ENCODE measurements around the gene HELZ. TPM values are rescaled to one million over a fixed set of nuclear protein-coding genes. Genes with fewer than 3 reads are reported as not detected.
A peak's percentile ranks its signal among the peaks of the same experiment; 100 is the strongest.
"Not testable (repeated sequence)": the region's sequence is repeated elsewhere in the genome, so short reads cannot be mapped to it uniquely, and the experiment has no call there.

HELZ gene
- total RNA-seq, 1 donor from 2014 or later = 86.6 TPM

DNA sequence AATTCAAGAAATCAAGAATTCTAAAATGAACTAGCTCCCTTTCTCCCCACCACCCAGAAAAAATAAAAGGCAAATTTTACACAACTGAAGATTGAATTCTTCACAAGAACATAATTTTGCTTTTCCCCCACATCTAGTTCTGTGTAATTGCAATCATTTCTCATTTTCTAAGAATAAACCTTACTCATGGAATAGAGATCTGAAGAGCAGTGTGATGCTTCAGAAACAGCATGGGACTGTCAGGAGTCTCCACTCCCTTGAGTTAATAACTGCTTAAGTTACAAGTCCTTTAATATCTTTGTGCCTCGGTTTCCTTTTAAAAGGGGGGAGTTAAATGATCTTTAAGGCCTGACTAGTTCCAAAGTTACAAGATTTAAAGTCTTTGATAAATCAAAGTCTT, 147.0 kb downstream of the HELZ start:
- TF ChIP-seq, protein P1, sequence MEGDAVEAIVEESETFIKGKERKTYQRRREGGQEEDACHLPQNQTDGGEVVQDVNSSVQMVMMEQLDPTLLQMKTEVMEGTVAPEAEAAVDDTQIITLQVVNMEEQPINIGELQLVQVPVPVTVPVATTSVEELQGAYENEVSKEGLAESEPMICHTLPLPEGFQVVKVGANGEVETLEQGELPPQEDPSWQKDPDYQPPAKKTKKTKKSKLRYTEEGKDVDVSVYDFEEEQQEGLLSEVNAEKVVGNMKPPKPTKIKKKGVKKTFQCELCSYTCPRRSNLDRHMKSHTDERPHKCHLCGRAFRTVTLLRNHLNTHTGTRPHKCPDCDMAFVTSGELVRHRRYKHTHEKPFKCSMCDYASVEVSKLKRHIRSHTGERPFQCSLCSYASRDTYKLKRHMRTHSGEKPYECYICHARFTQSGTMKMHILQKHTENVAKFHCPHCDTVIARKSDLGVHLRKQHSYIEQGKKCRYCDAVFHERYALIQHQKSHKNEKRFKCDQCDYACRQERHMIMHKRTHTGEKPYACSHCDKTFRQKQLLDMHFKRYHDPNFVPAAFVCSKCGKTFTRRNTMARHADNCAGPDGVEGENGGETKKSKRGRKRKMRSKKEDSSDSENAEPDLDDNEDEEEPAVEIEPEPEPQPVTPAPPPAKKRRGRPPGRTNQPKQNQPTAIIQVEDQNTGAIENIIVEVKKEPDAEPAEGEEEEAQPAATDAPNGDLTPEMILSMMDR (IDR thresholded peaks at IDR 0.05; ENCODE audit: unreplicated experiment) = no peak

DNA sequence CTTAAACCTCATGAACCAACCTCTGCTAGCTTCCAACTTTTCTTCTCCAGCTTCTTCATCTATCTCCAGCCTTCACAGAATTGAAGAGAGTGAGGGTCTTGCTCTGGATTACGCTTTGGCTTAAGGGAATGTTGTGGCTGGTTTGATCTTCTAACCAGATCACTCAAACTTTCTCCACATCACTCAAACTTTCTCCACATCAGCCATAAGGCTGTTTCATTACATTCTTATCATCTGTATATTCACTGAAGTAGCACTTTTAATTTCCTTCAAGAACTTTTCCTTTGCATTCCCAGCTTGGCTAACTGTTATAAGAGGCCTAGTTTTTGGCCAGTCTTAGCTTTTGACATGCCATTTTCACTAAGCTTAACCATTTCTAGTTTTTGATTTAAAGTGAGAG, 148.4 kb downstream of the HELZ start:
- TF ChIP-seq, protein P1 (IDR thresholded peaks at IDR 0.05; ENCODE audit: unreplicated experiment) = no peak
- peaks cover 6% of the 10 kb centered on the region for H3K4me1 Mint-ChIP-seq
- no peak overlapping the region for H3K27ac Mint-ChIP-seq

More for the DNA sequence above, 147.0 kb downstream of the HELZ start:
- Mint-ChIP-seq H3K9me3 (peaks cover 5% of the 10 kb centered on the region), H3K36me3 (peaks cover 26% of the 10 kb centered on the region), H3K4me1 (peaks cover 10% of the 10 kb centered on the region), H3K4me3 (no peak overlapping the region), H3K27me3 (ENCODE audit: low read depth) (no peaks in the 10 kb centered on the region), H3K27ac (no peak overlapping the region)
- no peak for DNase-seq (ENCODE audit: low spot score in 2 of 2, unreplicated experiment in 2 of 2)

DNA sequence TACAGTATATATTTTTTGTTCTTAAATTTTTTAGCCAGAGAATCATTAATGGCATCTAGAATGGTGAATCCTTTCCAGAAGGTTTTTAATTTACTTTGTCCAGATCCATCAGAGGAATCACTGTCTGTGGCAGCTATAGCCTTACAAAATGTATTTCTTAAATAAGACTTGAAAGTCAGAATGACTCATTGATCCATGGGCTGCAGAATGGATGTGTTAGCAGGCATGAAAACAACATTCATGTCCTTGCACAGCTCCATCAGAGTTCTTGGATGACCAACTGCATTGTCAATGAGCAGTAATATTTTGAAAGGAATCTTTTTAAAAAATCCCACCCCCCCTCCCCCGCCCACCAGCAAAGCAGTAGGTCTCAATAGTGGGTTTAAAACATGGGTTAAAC, 149.2 kb downstream of the HELZ start:
- Mint-ChIP-seq H3K9me3 (peaks cover 6% of the 10 kb centered on the region), H3K36me3 (peaks cover 26% of the 10 kb centered on the region), H3K4me1 (peaks cover 6% of the 10 kb centered on the region), H3K4me3 (no peak overlapping the region), H3K27me3 (ENCODE audit: low read depth) (no peaks in the 10 kb centered on the region), H3K27ac (no peak overlapping the region)
- no peak for DNase-seq (ENCODE audit: low spot score in 2 of 2, unreplicated experiment in 2 of 2)
- TF ChIP-seq, protein P1 (IDR thresholded peaks at IDR 0.05; ENCODE audit: unreplicated experiment) = no peak

More for the DNA sequence above, 148.4 kb downstream of the HELZ start:
- H3K36me3 Mint-ChIP-seq = peaks cover 26% of the 10 kb centered on the region
- H3K9me3 Mint-ChIP-seq = peaks cover 5% of the 10 kb centered on the region
- DNase-seq (ENCODE audit: low spot score in 2 of 2, unreplicated experiment in 2 of 2) = no peak
- H3K4me3 Mint-ChIP-seq = no peak overlapping the region
- no peaks in the 10 kb centered on the region for H3K27me3 Mint-ChIP-seq (ENCODE audit: low read depth)

DNA sequence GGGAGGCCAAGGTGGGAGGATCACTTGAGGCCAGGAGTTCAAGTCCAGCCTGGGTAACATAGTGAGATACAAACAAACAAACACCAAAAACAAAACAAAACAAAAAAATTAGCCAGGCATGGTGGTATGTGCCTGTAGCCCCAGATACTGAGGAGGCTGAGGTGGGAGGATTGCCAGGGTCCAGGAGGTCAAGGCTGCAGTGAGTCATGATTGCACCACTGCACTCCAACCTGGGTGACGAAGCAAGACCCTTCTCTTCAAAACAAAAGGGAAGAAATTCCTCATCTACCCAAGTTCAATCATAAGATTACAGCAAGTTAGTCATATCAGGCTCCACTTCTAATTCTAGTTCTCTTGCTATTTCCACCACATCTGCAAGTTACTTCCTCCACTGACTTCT, 149.7 kb downstream of the HELZ start:
- H3K9me3 Mint-ChIP-seq = peaks cover 11% of the 10 kb centered on the region
- not testable (repeated sequence) for H3K27me3 Mint-ChIP-seq (ENCODE audit: low read depth); H3K4me1 Mint-ChIP-seq; DNase-seq (ENCODE audit: low spot score in 2 of 2, unreplicated experiment in 2 of 2); H3K27ac Mint-ChIP-seq; H3K4me3 Mint-ChIP-seq
- peaks cover 28% of the 10 kb centered on the region for H3K36me3 Mint-ChIP-seq

DNA sequence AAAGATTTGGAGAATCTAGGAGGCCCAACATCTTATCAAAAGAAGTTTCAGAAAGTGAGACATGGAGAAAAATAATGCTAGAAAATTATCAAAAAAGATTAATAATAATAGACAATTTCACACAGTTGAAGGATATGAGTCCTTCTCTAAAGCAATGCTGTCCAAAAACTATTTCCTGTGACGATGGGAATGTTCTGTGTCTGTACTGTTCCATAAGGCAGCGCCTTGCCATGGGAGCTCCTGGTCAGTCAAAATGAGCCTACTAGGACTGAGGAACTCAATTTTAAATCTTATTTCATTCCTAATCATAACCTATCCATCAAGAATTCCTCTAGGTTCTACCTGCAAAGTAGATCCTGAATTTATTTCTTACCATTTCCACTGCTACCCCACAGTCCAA, 151.6 kb downstream of the HELZ start:
- H3K27ac Mint-ChIP-seq = peak overlapping the region; percentile 59

DNA sequence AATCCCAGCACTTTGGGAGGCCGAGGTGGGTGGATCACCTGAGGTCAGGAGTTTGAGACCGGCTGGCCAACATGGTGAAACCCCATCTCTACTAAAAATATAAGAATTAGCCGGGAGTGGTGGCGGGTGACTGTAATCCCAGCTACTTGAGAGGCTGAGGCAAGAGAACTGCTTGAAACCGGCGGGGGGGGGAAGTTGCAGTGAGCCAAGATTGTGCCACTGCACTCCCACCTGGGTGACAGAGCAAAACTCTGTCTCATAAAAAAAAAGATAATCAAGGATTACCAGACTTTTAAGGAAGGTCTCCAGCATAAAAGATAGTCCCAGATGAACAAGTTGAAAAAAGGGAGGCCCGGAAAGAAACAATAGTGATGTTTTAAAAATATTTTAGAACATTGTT, 152.3 kb downstream of the HELZ start:
- peak overlapping the region; percentile 59 for H3K27ac Mint-ChIP-seq
- not testable (repeated sequence) for H3K4me3 Mint-ChIP-seq

More for the DNA sequence above, 151.6 kb downstream of the HELZ start:
- H3K27me3 Mint-ChIP-seq (ENCODE audit: low read depth) = no peaks in the 10 kb centered on the region
- no peak for DNase-seq (ENCODE audit: low spot score in 2 of 2, unreplicated experiment in 2 of 2)
- H3K36me3 Mint-ChIP-seq = peaks cover 38% of the 10 kb centered on the region
- peaks cover 6% of the 10 kb centered on the region for H3K4me1 Mint-ChIP-seq
- TF ChIP-seq, protein P1 (IDR thresholded peaks at IDR 0.05; ENCODE audit: unreplicated experiment) = no peak
- H3K4me3 Mint-ChIP-seq = no peak overlapping the region
- H3K9me3 Mint-ChIP-seq = peaks cover 18% of the 10 kb centered on the region

DNA sequence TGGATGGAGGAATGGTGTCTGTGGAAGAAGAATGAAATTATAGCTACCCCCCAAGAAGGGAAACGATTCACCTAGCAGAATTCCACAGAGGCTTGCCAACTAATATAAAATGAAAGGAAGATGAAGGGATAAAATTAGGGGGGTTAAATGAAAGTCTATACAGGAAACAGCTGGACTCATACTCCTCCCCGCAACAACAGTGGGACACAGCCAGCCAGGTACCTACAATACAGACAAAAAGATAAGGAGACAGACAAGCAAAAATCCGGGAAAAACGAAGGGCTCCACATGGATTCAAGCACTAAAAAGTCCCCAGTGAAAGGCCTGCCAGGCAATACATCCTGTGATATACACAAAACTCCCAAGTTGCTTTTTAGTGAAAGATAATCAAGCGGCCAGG, 152.7 kb downstream of the HELZ start:
- Mint-ChIP-seq H3K27ac (no peak overlapping the region), H3K27me3 (ENCODE audit: low read depth) (no peaks in the 10 kb centered on the region), H3K36me3 (peaks cover 46% of the 10 kb centered on the region), H3K9me3 (peaks cover 18% of the 10 kb centered on the region), H3K4me1 (peaks cover 3% of the 10 kb centered on the region), H3K4me3 (no peak overlapping the region)
- TF ChIP-seq, protein P1 (IDR thresholded peaks at IDR 0.05; ENCODE audit: unreplicated experiment) = no peak
- no peak for DNase-seq (ENCODE audit: low spot score in 2 of 2, unreplicated experiment in 2 of 2)

More for the DNA sequence above, 152.3 kb downstream of the HELZ start:
- not testable (repeated sequence) for DNase-seq (ENCODE audit: low spot score in 2 of 2, unreplicated experiment in 2 of 2); H3K27me3 Mint-ChIP-seq (ENCODE audit: low read depth); H3K4me1 Mint-ChIP-seq
- H3K9me3 Mint-ChIP-seq = peaks cover 18% of the 10 kb centered on the region
- H3K36me3 Mint-ChIP-seq = peaks cover 42% of the 10 kb centered on the region
